Activated CD8-positive, alpha-beta T cell treated with anti-CD3 and anti-CD28 coated beads for 36 hours (primary cell): ENCODE data around the gene RHEX. TPM values are rescaled to one million over a fixed set of nuclear protein-coding genes. Genes with fewer than 3 reads are reported as not detected.

ENCODE experiments used
- ATAC-seq: fragments of 200-7000 bp; cut with Tn5 transposase; one replicate; pipeline ENCODE4 v1.10.0; 2021; ENCODE audit warnings: mild to moderate bottlenecking, moderate library complexity
- CTCF ChIA-PET: fragments of 350-600 bp; sonication (Branson Sonifier 250); formaldehyde crosslinking; loops from one replicate; lab custom pipeline; 2021; ENCODE audit warnings: antibody characterized with exemption; lab: Charles Lee
- POLR2A ChIA-PET: fragments of 350-600 bp; sonication (Branson Sonifier 250); formaldehyde crosslinking; loops from one replicate; lab custom pipeline; 2021; ENCODE audit warnings: antibody characterized with exemption; lab: Charles Lee
- DNase-seq: peaks from one replicate; pipeline ENCODE4 v3.0.0-alpha.2; 2020
- H3K27ac Mint-ChIP-seq: one replicate; pipeline ENCODE4 v1.8.0; 2021; ENCODE audit warnings: mild to moderate bottlenecking, mixed read lengths
- H3K27me3 Mint-ChIP-seq: one replicate; pipeline ENCODE4 v1.8.0; 2021; ENCODE audit warnings: mixed read lengths
- H3K36me3 Mint-ChIP-seq: one replicate; pipeline ENCODE4 v1.8.0; 2021; ENCODE audit warnings: low read depth, mixed read lengths
- H3K4me1 Mint-ChIP-seq: one replicate; pipeline ENCODE4 v1.8.0; 2021; ENCODE audit warnings: low read depth, mixed read lengths
- H3K4me3 Mint-ChIP-seq: one replicate; pipeline ENCODE4 v1.8.0; 2021; ENCODE audit warnings: mild to moderate bottlenecking, moderate library complexity, mixed read lengths
- H3K9me3 Mint-ChIP-seq: one replicate; pipeline ENCODE4 v1.8.0; 2021; ENCODE audit warnings: mixed read lengths
- CTCF ChIP-seq: fragments of 200-600 bp; IDR thresholded peaks from one replicate; pipeline ENCODE4 v1.8.0; 2022; ENCODE audit warnings: antibody characterized with exemption, mild to moderate bottlenecking
- intact Hi-C: fragments of 100-400 bp; cut with micrococcal nuclease; formaldehyde crosslinking; loops from one replicate; pipeline ENCODE4 v1.10.0; 2022
- total RNA-seq, 2 experiments: library from RNA; stranded (reverse); gene quantifications; one replicate each; pipeline ENCODE4 v1.2.3, GENCODE V29; 2021

Gene RHEX
- total RNA-seq, 2 experiments from 2014 or later, result not detected

GRCh38 chr1:206032380-206033140, 20.4 kb upstream of the RHEX start:
- TF ChIP-seq CTCF, result no peak
- Mint-ChIP-seq H3K4me1 (peaks cover 15% of the 10 kb centered on the region), H3K27me3 (peaks cover 25% of the 10 kb centered on the region), H3K27ac (no peak overlapping the region), H3K4me3 (no peak overlapping the region), H3K36me3 (no peaks in the 10 kb centered on the region), H3K9me3 (no peaks in the 10 kb centered on the region)
- ATAC-seq (no peak), DNase-seq (no peak)
- intact Hi-C loops, result no loop called here
- ChIA-PET POLR2A (interaction anchor here (1.0 kb wide), 1 partner anchor 45 kb away, joined by 3 read pairs; no protein-coding TSS in a partner anchor), CTCF (interaction anchor here (0.7 to 8.3 kb wide), 4 partner anchors 10 to 74 kb away, joined by 3 to 236 read pairs (median 4); no protein-coding TSS in a partner anchor)

GRCh38 chr1:206035027-206035426, 17.9 kb upstream of the RHEX start:
- TF ChIP-seq CTCF, result no peak
- intact Hi-C loops, result no loop called here
- DNase-seq (no peak), ATAC-seq (peak; percentile 34)
- POLR2A ChIA-PET, result no interaction called here
- Mint-ChIP-seq H3K9me3 (no peaks in the 10 kb centered on the region), H3K36me3 (no peaks in the 10 kb centered on the region), H3K27me3 (peaks cover 30% of the 10 kb centered on the region), H3K27ac (no peak overlapping the region), H3K4me3 (no peak overlapping the region), H3K4me1 (peaks cover 20% of the 10 kb centered on the region)
- CTCF ChIA-PET, result interaction anchor here (1.8 to 8.3 kb wide), 2 partner anchors 9 to 71 kb away, joined by 5 to 236 read pairs; no protein-coding TSS in a partner anchor

- Mint-ChIP-seq H3K9me3 (no peaks in the 10 kb centered on the region), H3K36me3 (no peaks in the 10 kb centered on the region), H3K27ac (no peak overlapping the region), H3K27me3 (peaks cover 28% of the 10 kb centered on the region), H3K4me3 (no peak overlapping the region), H3K4me1 (peaks cover 16% of the 10 kb centered on the region)
- ChIA-PET CTCF (interaction anchor here (1.6 kb wide), 1 partner anchor 69 kb away, joined by 11 read pairs; no protein-coding TSS in a partner anchor), POLR2A (interaction anchor here (1.6 kb wide), 1 partner anchor 8 kb away, joined by 5 read pairs; no protein-coding TSS in a partner anchor)
- peak; percentile 36 for DNase-seq
- intact Hi-C loops, result no loop called here
- ATAC-seq, result peak; percentile 51
- no peak for TF ChIP-seq CTCF
These were observed 16.1 kb upstream of the RHEX start for GRCh38 chr1:206036663-206037455.

GRCh38 chr1:206037581-206037980, 15.4 kb upstream of the RHEX start:
- Mint-ChIP-seq H3K9me3 (no peaks in the 10 kb centered on the region), H3K27me3 (peaks cover 28% of the 10 kb centered on the region), H3K27ac (no peak overlapping the region), H3K36me3 (no peaks in the 10 kb centered on the region), H3K4me3 (no peak overlapping the region), H3K4me1 (peaks cover 16% of the 10 kb centered on the region)
- no peak for ATAC-seq
- ChIA-PET POLR2A (interaction anchor here (1.6 kb wide), 1 partner anchor 7 kb away, joined by 5 read pairs; no protein-coding TSS in a partner anchor), CTCF (interaction anchor here (1.0 to 1.6 kb wide), 2 partner anchors 8 to 68 kb away, joined by 4 to 11 read pairs; no protein-coding TSS in a partner anchor)
- intact Hi-C loops, result no loop called here
- no peak for TF ChIP-seq CTCF
- no peak for DNase-seq
